ENCODE measurements around the gene NAT9. TPM values are rescaled to one million over a fixed set of nuclear protein-coding genes. Genes with fewer than 3 reads are reported as not detected.

NAT9 gene
- total and polyA plus RNA-seq, 9 donors: 19.7 to 87.0 (median 56.5) TPM

DNA sequence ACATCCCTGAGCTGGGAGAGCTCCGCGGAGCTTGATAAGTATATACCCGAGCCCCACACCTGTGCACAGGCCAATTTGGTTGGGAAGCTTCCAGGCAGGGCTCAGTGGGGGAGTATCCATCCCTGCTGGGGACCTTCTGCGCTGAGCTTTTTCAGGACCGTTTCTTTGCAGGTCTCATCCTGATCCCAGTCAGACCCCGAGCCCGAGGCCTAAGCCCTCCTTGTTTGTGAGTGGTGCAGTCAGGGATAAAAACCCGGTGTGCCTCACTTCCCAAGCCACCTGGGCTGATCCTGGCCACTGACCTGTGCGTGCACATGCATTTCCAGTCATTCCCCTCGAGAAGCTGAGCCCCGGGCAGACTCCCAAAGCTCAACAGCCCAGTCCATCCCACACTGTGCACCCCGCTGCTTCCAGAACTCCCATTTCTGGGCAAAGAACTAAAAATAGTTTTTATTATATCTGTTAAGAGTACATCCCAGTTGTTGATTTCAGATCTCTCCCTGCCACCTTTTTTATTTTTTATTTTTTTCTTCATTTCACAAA lies 27.3 kb upstream of the NAT9 start:
- intact Hi-C loops (cut with DNase I): no loop called here
- no peak for DNase-seq
- Histone ChIP-seq H3K4me3 (no peak overlapping the region), H3K9me3 (no peaks in the 10 kb centered on the region), H3K36me3 (no peaks in the 10 kb centered on the region), H3K27ac (no peak overlapping the region), H3K4me1 (ENCODE audit: insufficient read depth) (no peaks in the 10 kb centered on the region), H3K27me3 (no peaks in the 10 kb centered on the region)
- WGBS, 3 donors: 70 to 79% (median 77%) methylated on average over 12 of the region's 12 CpGs
- TF ChIP-seq EP300 (IDR thresholded peaks at IDR 0.05) (no peak), POLR2A (IDR thresholded peaks at IDR 0.05) (no peak)
- TF ChIP-seq, protein P1, sequence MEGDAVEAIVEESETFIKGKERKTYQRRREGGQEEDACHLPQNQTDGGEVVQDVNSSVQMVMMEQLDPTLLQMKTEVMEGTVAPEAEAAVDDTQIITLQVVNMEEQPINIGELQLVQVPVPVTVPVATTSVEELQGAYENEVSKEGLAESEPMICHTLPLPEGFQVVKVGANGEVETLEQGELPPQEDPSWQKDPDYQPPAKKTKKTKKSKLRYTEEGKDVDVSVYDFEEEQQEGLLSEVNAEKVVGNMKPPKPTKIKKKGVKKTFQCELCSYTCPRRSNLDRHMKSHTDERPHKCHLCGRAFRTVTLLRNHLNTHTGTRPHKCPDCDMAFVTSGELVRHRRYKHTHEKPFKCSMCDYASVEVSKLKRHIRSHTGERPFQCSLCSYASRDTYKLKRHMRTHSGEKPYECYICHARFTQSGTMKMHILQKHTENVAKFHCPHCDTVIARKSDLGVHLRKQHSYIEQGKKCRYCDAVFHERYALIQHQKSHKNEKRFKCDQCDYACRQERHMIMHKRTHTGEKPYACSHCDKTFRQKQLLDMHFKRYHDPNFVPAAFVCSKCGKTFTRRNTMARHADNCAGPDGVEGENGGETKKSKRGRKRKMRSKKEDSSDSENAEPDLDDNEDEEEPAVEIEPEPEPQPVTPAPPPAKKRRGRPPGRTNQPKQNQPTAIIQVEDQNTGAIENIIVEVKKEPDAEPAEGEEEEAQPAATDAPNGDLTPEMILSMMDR (IDR thresholded peaks at IDR 0.05): no peak

DNA sequence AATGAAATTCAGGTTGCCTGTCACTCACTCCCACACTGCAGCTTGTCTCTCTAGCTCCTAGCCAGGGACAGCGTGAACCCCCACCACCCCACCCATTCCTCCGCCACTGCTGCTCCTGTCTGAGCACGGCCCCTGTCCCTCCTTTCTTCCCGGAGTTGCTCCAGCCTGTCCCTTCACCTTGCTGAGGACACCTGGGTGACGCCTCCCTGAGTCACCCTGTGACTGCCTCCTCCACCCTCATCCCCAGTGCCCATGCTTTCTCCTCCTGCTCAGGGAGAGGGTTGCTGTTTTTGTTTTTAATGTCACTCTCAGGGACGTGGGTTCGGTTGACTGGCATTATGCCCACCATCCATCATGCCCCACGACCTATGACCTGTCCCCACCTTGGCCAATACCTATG lies 25.8 kb upstream of the NAT9 start:
- no peaks in the 10 kb centered on the region for H3K27me3 ChIP-seq
- H3K9me3 ChIP-seq: no peaks in the 10 kb centered on the region
- H3K36me3 ChIP-seq: no peaks in the 10 kb centered on the region
- H3K4me1 ChIP-seq (ENCODE audit: insufficient read depth): no peaks in the 10 kb centered on the region
- 80 to 87% (median 81%) methylated on average over 8 of the region's 8 CpGs for WGBS, 3 donors
- no peak for TF ChIP-seq EP300 (IDR thresholded peaks at IDR 0.05)
- no peak for TF ChIP-seq POLR2A (IDR thresholded peaks at IDR 0.05)
- TF ChIP-seq, protein P1 (IDR thresholded peaks at IDR 0.05): no peak
- H3K4me3 ChIP-seq: no peak overlapping the region
- DNase-seq: no peak
- no peak overlapping the region for H3K27ac ChIP-seq
- intact Hi-C loops (cut with DNase I): no loop called here

DNA sequence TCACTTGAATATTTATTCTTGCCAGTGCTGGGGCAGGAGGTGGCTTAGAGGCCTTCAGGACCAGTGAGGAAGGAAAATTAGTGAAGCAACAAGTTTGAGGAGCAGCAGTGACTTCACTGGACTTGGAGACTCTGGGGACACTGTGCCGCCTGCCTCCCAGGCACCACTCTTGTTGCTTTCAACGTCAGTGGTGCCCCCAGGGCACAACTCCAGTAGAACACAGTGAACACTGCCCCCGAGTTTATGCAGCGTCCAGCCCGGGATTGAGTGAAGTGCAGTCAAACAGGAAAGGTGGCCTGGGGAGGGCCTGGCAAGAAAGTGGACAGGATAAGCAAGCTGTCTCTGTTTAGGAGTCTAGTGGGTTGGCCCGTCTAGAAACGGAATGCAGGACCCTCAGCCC lies 24.4 kb upstream of the NAT9 start:
- WGBS, 3 donors: 74 to 83% (median 81%) methylated on average over 7 of the region's 7 CpGs
- no peaks in the 10 kb centered on the region for H3K36me3 ChIP-seq
- intact Hi-C loops (cut with DNase I): no loop called here

DNA sequence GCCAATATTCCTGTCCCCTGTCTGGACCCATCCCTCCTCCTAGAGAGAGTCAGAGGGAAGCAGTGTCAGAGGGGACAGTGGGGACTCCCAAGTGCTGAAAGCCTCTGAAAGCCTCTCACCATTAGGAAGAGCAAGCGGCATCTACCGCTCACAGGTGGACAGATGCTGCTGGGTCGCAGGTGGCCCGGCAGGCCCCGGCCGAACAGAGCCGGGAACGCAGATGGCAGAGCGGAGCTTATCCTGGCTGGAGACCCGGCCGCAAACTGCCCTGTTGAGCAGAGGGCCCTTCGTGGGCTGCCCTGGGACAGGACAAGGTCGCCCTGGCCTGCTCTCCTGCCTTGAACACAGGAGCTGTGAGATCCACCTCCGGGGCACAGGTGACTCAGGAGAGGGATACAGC lies 23.0 kb upstream of the NAT9 start:
- Histone ChIP-seq H3K4me1 (ENCODE audit: insufficient read depth) (no peaks in the 10 kb centered on the region), H3K4me3 (no peak overlapping the region), H3K9me3 (no peaks in the 10 kb centered on the region), H3K27ac (no peak overlapping the region), H3K27me3 (no peaks in the 10 kb centered on the region), H3K36me3 (no peaks in the 10 kb centered on the region)
- no peak for TF ChIP-seq POLR2A (IDR thresholded peaks at IDR 0.05)
- TF ChIP-seq EP300 (IDR thresholded peaks at IDR 0.05): no peak
- TF ChIP-seq, protein P1 (IDR thresholded peaks at IDR 0.05): no peak
- intact Hi-C loops (cut with DNase I): loop anchor here in 1 of 4 donors (10.0 kb wide), 1 partner anchor 156 kb away; no protein-coding TSS in a partner anchor
- DNase-seq: no peak
- WGBS, 3 donors: 91 to 95% (median 92%) methylated on average over 11 to 14 of the region's 14 CpGs

More for the DNA sequence above, 24.4 kb upstream of the NAT9 start:
- TF ChIP-seq, protein P1 (IDR thresholded peaks at IDR 0.05): no peak
- no peak for TF ChIP-seq EP300 (IDR thresholded peaks at IDR 0.05)
- TF ChIP-seq POLR2A (IDR thresholded peaks at IDR 0.05): no peak
- Histone ChIP-seq H3K27ac (no peak overlapping the region), H3K4me3 (no peak overlapping the region), H3K27me3 (no peaks in the 10 kb centered on the region), H3K4me1 (ENCODE audit: insufficient read depth) (no peaks in the 10 kb centered on the region), H3K9me3 (no peaks in the 10 kb centered on the region)
- no peak for DNase-seq
